Esophagus squamous epithelium (tissue), 4 donors: ENCODE results near the gene DNAJC12.

Experiments used
- CTCF ChIP-seq, 6 experiments: fragments of 450-650 bp in 4 of 6; fragments of 200-600 bp in 2 of 6; sonication (generic) in 2 of 6; IDR thresholded peaks; one replicate each; pipeline ENCODE4 v1.5.1; 2016 to 2019; ENCODE audit warnings: antibody characterized with exemption in 6 of 6, mild to moderate bottlenecking in 4 of 6, moderate library complexity in 4 of 6
- POLR2A ChIP-seq, 4 donors: fragments of 450-650 bp; IDR thresholded peaks; one replicate each; pipeline ENCODE4 v1.6.1; 2017; ENCODE audit warnings: antibody characterized with exemption in 4 of 4, mild to moderate bottlenecking in 4 of 4, moderate library complexity in 3 of 4

GRCh38 chr10:67809107-67809506, 28.9 kb downstream of the DNAJC12 start:
- TF ChIP-seq CTCF (IDR thresholded peaks at IDR 0.05) (no peak), POLR2A (IDR thresholded peaks at IDR 0.05) (no peak)
